Ishikawa (cell line): ENCODE measurements around the gene KIRREL3.

Experiments used
- CREB1 ChIP-seq: IDR thresholded peaks from 2 replicates; pipeline ENCODE4 v1.6.1; 2012; ENCODE audit warnings: low read depth
- EGR1 ChIP-seq: IDR thresholded peaks from 2 replicates; pipeline ENCODE4 v1.6.1; 2012
- EP300 ChIP-seq: IDR thresholded peaks from 2 replicates; pipeline ENCODE4 v1.6.1; 2012; ENCODE audit warnings: borderline replicate concordance
- FOXM1 ChIP-seq: IDR thresholded peaks from 2 replicates; pipeline ENCODE4 v1.6.1; 2012; ENCODE audit warnings: low read depth, borderline replicate concordance
- MAX ChIP-seq: IDR thresholded peaks from 2 replicates; pipeline ENCODE4 v1.6.1; 2012
- RAD21 ChIP-seq: IDR thresholded peaks from 2 replicates; pipeline ENCODE4 v1.6.1; 2012; ENCODE audit warnings: low read depth
- REST ChIP-seq: IDR thresholded peaks from 2 replicates; pipeline ENCODE4 v1.6.1; 2012; ENCODE audit warnings: low read depth, mild to moderate bottlenecking
- TAF1 ChIP-seq: IDR thresholded peaks from 2 replicates; pipeline ENCODE4 v1.6.1; 2012; ENCODE audit warnings: low read depth, mild to moderate bottlenecking
- TCF12 ChIP-seq: IDR thresholded peaks from 2 replicates; pipeline ENCODE4 v1.6.1; 2012; ENCODE audit warnings: low read depth
- TEAD4 ChIP-seq: IDR thresholded peaks from 2 replicates; pipeline ENCODE4 v1.6.1; 2012
- USF1 ChIP-seq: IDR thresholded peaks from 2 replicates; pipeline ENCODE4 v1.6.1; 2012
- YY1 ChIP-seq: IDR thresholded peaks from 2 replicates; pipeline ENCODE4 v1.6.1; 2012; ENCODE audit warnings: low read depth

GRCh38 chr11:126736682-126737572 lies 263.6 kb downstream of the KIRREL3 start:
- TF ChIP-seq TCF12: no peak
- TF ChIP-seq FOXM1: no peak
- TF ChIP-seq TAF1: no peak
- TF ChIP-seq MAX: no peak
- no peak for TF ChIP-seq EGR1
- no peak for TF ChIP-seq RAD21
- no peak for TF ChIP-seq YY1
- no peak for TF ChIP-seq USF1
- no peak for TF ChIP-seq REST
- no peak for TF ChIP-seq TEAD4
- TF ChIP-seq CREB1: no peak
- TF ChIP-seq EP300: no peak
